Natural killer cell (primary cell): ENCODE measurements around the gene SPA17. TPM values are rescaled to one million over a fixed set of nuclear protein-coding genes. Genes with fewer than 3 reads are reported as not detected.
A peak's percentile ranks its signal among the peaks of the same experiment; 100 is the strongest.

Experiments
- ATAC-seq, 3 donors: fragments of 150-1000 bp in 2 of 3; fragments of 200-7000 bp in 1 of 3; cut with Tn5 transposase; 1 replicate in 1 of 3; 2 replicates in 2 of 3; pipeline ENCODE4 v1.10.0; 2021; ENCODE audit warnings: mild to moderate bottlenecking in 2 of 3, moderate library complexity in 2 of 3
- DNase-seq, 2 donors: peaks; one replicate each; pipeline versions ENCODE4 v3.0.0 to v3.0.0-alpha.2; 2013 to 2021; ENCODE audit warnings: mixed read lengths in 1 of 2
- H3K27ac ChIP-seq: one replicate; pipeline ENCODE4 v1.5.1; 2013; ENCODE audit warnings: mild to moderate bottlenecking, low read length
- H3K27me3 ChIP-seq: one replicate; pipeline ENCODE4 v1.6.1; 2013; ENCODE audit warnings: low read length; ENCODE audit not compliant: control insufficient read depth, insufficient read depth
- H3K36me3 ChIP-seq: one replicate; pipeline ENCODE4 v1.6.1; 2013; ENCODE audit warnings: low read length; ENCODE audit not compliant: control insufficient read depth, insufficient read depth
- H3K4me1 ChIP-seq: one replicate; pipeline ENCODE4 v1.6.1; 2013; ENCODE audit warnings: low read length; ENCODE audit not compliant: control insufficient read depth, insufficient read depth
- H3K4me3 ChIP-seq: one replicate; pipeline ENCODE4 v1.5.1; 2013; ENCODE audit warnings: low read length
- H3K9me3 ChIP-seq: one replicate; pipeline ENCODE4 v1.6.1; 2013; ENCODE audit warnings: low read length; ENCODE audit not compliant: control insufficient read depth, insufficient read depth
- H3K27ac Mint-ChIP-seq, 2 donors: one replicate each; pipeline ENCODE4 v1.8.0; 2022; ENCODE audit warnings: mild to moderate bottlenecking in 2 of 2, mixed read lengths in 2 of 2, moderate library complexity in 1 of 2
- H3K27me3 Mint-ChIP-seq, 2 donors: one replicate each; pipeline ENCODE4 v1.8.0; 2022; ENCODE audit warnings: low read depth in 2 of 2, mixed read lengths in 2 of 2
- H3K36me3 Mint-ChIP-seq: one replicate; pipeline ENCODE4 v1.8.0; 2022; ENCODE audit warnings: mixed read lengths
- H3K4me1 Mint-ChIP-seq, 2 donors: one replicate each; pipeline ENCODE4 v1.8.0; 2022; ENCODE audit warnings: mixed read lengths in 2 of 2
- H3K4me3 Mint-ChIP-seq: one replicate; pipeline ENCODE4 v1.8.0; 2022; ENCODE audit warnings: mild to moderate bottlenecking, moderate library complexity, mixed read lengths
- H3K9me3 Mint-ChIP-seq, 2 donors: one replicate each; pipeline ENCODE4 v1.8.0; 2022; ENCODE audit warnings: mixed read lengths in 2 of 2
- CTCF ChIP-seq: fragments of 200-600 bp; IDR thresholded peaks from one replicate; pipeline ENCODE4 v1.8.0; 2022; ENCODE audit warnings: antibody characterized with exemption
- WGBS: methylation state at CpG from one replicate; pipeline ENCODE4 v1.1.7; 2013; ENCODE audit warnings: missing lambda C conversion rate; ENCODE audit not compliant: insufficient coverage; 5-methylcytosine and 5-hydroxymethylcytosine counted together
- intact Hi-C: fragments of 100-400 bp; cut with micrococcal nuclease; formaldehyde crosslinking; loops from one replicate; pipeline ENCODE4 v1.14.2; 2022
- total RNA-seq, 4 donors: library from RNA; stranded (reverse); fragments of 120-200 nt in 1 of 4; gene quantifications; one replicate each; pipeline versions ENCODE4 v1.2.3 to v1.2.4, GENCODE V29; 2013 to 2022

SPA17 gene
- total RNA-seq, 3 donors from 2014 or later (not counting 1 experiment from before 2014, with no cell fraction given) = 0.35 to 0.45 (median 0.35) TPM

- no peaks in the 10 kb centered on the region for H3K4me1 ChIP-seq
- WGBS = 96% methylated on average over 1 of the region's 1 CpG
Measured at GRCh38 chr11:124639186-124639585, 34.5 kb upstream of the SPA17 start.

GRCh38 chr11:124640666-124641065 lies 33.0 kb upstream of the SPA17 start:
- no peaks in the 10 kb centered on the region for H3K4me1 ChIP-seq
- no peak overlapping the region for H3K27ac ChIP-seq
- Mint-ChIP-seq H3K4me3 (no peak overlapping the region), H3K36me3 (peaks cover 6% of the 10 kb centered on the region), H3K4me1 (peaks cover 6 to 10% of the 10 kb centered on the region in 2 donors), H3K27me3 (no peaks in the 10 kb centered on the region), H3K9me3 (no peaks in the 10 kb centered on the region), H3K27ac (no peak overlapping the region)
- H3K27me3 ChIP-seq = no peaks in the 10 kb centered on the region
- intact Hi-C loops = no loop called here
- no peak for TF ChIP-seq CTCF
- H3K9me3 ChIP-seq = no peaks in the 10 kb centered on the region
- ATAC-seq (no peak), DNase-seq (no peak)
- H3K4me3 ChIP-seq = no peak overlapping the region
- H3K36me3 ChIP-seq = peaks cover 6% of the 10 kb centered on the region
- 94% methylated on average over 3 of the region's 5 CpGs for WGBS

More at GRCh38 chr11:124639186-124639585, 34.5 kb upstream of the SPA17 start:
- Histone ChIP-seq H3K27ac (no peak overlapping the region), H3K36me3 (peaks cover 12% of the 10 kb centered on the region), H3K27me3 (no peaks in the 10 kb centered on the region), H3K9me3 (no peaks in the 10 kb centered on the region), H3K4me3 (no peak overlapping the region)
- Mint-ChIP-seq H3K4me1 (peaks cover 0 to 4% of the 10 kb centered on the region in 2 donors), H3K4me3 (no peak overlapping the region), H3K36me3 (peaks cover 6% of the 10 kb centered on the region), H3K9me3 (no peaks in the 10 kb centered on the region), H3K27ac (peak overlapping the region in 1 of 2 donors; percentile 63), H3K27me3 (no peaks in the 10 kb centered on the region)
- intact Hi-C loops = no loop called here
- no peak for TF ChIP-seq CTCF
- DNase-seq = no peak
- no peak for ATAC-seq

GRCh38 chr11:124642628-124643027 lies 31.1 kb upstream of the SPA17 start:
- H3K4me3 ChIP-seq = no peak overlapping the region
- Mint-ChIP-seq H3K4me3 (no peak overlapping the region), H3K36me3 (no peaks in the 10 kb centered on the region), H3K9me3 (no peaks in the 10 kb centered on the region), H3K4me1 (peaks cover 6% of the 10 kb centered on the region in 2 donors), H3K27ac (no peak overlapping the region), H3K27me3 (no peaks in the 10 kb centered on the region)
- no peaks in the 10 kb centered on the region for H3K36me3 ChIP-seq
- no peaks in the 10 kb centered on the region for H3K4me1 ChIP-seq
- no peaks in the 10 kb centered on the region for H3K9me3 ChIP-seq
- no peaks in the 10 kb centered on the region for H3K27me3 ChIP-seq
- intact Hi-C loops = no loop called here
- TF ChIP-seq CTCF = no peak
- no peak overlapping the region for H3K27ac ChIP-seq
- no peak for ATAC-seq
- WGBS = 96% methylated on average over 3 of the region's 3 CpGs
- DNase-seq = no peak

GRCh38 chr11:124643042-124643604 lies 30.6 kb upstream of the SPA17 start:
- no peak overlapping the region for H3K27ac Mint-ChIP-seq

More at GRCh38 chr11:124643042-124643604, 30.6 kb upstream of the SPA17 start:
- Histone ChIP-seq H3K4me1 (no peaks in the 10 kb centered on the region), H3K9me3 (no peaks in the 10 kb centered on the region), H3K36me3 (no peaks in the 10 kb centered on the region), H3K27me3 (no peaks in the 10 kb centered on the region), H3K27ac (no peak overlapping the region), H3K4me3 (no peak overlapping the region)
- Mint-ChIP-seq H3K27me3 (no peaks in the 10 kb centered on the region), H3K9me3 (no peaks in the 10 kb centered on the region), H3K4me3 (no peak overlapping the region), H3K4me1 (peaks cover 6% of the 10 kb centered on the region in 2 donors), H3K36me3 (no peaks in the 10 kb centered on the region)
- intact Hi-C loops = no loop called here
- 95% methylated on average over 9 of the region's 10 CpGs for WGBS
- no peak for DNase-seq
- no peak for TF ChIP-seq CTCF
- ATAC-seq = no peak
